ENCODE data around the gene NR2E1. TPM values are rescaled to one million over a fixed set of nuclear protein-coding genes. Genes with fewer than 3 reads are reported as not detected.
A peak's percentile ranks its signal among the peaks of the same experiment; 100 is the strongest.

NR2E1 gene
- total and polyA plus RNA-seq, 2 of the 13 experiments (the other 11 are each of a cell fraction or from before 2014, with no cell fraction given) = not detected

GRCh38 chr6:108168501-108169463 lies 3.0 kb downstream of the NR2E1 start (continued):
- TF ChIP-seq ZBTB20 (CRISPR knock-in tag; IDR thresholded peaks at IDR 0.05; ENCODE audit: borderline replicate concordance, low read depth) (no peak), ZNF572 (CRISPR knock-in tag; IDR thresholded peaks at IDR 0.05) (no peak), POLR2G (IDR thresholded peaks at IDR 0.05; ENCODE audit: low read depth, low read length) (no peak), HNF1B (CRISPR knock-in tag; IDR thresholded peaks at IDR 0.05) (no peak), ZNF772 (CRISPR knock-in tag; IDR thresholded peaks at IDR 0.05) (no peak), ZNF124 (CRISPR knock-in tag; IDR thresholded peaks at IDR 0.05) (no peak), PHF20 (CRISPR knock-in tag; IDR thresholded peaks at IDR 0.05) (no peak), PATZ1 (CRISPR knock-in tag; IDR thresholded peaks at IDR 0.05) (0 out of 2 replicates have a peak, but pooled peaks have one; percentile 7), KIAA2018 (CRISPR knock-in tag; IDR thresholded peaks at IDR 0.05; ENCODE audit: borderline replicate concordance) (no peak), HNRNPLL (IDR thresholded peaks at IDR 0.05; ENCODE audit: low read depth, low read length, poor library complexity, severe bottlenecking) (peak; percentile 38), E2F5 (CRISPR knock-in tag; conservative IDR thresholded peaks at IDR 0.05) (no peak), CENPT (CRISPR knock-in tag; IDR thresholded peaks at IDR 0.05; ENCODE audit: low read depth) (no peak), RORA (CRISPR knock-in tag; IDR thresholded peaks at IDR 0.05) (no peak)
